NCI-H2227 (cell line): Measurements from ENCODE around the gene EXD3.

Experiments used
- DNase-seq: peaks from one replicate; lab custom pipeline; 2025; ENCODE audit not compliant: unreplicated experiment; lab: John Stamatoyannopoulos, UW

The EXD3 gene

DNA sequence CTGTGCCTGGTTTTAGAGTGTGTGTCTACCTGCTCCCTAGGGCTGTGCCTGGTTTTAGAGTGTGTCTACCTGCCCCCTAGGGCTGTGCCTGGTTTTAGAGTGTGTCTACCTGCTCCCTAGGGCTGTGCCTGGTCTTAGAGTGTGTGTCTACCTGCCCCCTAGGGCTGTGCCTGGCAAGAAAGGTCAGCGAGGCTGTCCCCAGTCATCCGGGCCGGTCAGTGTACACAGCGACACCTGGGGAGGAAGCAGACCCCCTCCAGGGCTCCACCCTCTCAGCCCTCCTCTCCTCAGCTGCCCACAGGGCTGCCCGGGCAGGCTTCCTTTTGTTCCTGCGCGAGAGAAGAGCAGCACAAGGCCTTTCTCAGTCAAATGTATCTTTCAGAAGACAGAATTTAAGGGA is 125.0 kb downstream of the EXD3 start:
- DNase-seq, result no peak

- no peak for DNase-seq
These were observed 126.0 kb downstream of the EXD3 start for GRCh38 chr9:137296670-137297664.

- DNase-seq, result no peak
These were observed 126.9 kb downstream of the EXD3 start for GRCh38 chr9:137295849-137296669.

DNA sequence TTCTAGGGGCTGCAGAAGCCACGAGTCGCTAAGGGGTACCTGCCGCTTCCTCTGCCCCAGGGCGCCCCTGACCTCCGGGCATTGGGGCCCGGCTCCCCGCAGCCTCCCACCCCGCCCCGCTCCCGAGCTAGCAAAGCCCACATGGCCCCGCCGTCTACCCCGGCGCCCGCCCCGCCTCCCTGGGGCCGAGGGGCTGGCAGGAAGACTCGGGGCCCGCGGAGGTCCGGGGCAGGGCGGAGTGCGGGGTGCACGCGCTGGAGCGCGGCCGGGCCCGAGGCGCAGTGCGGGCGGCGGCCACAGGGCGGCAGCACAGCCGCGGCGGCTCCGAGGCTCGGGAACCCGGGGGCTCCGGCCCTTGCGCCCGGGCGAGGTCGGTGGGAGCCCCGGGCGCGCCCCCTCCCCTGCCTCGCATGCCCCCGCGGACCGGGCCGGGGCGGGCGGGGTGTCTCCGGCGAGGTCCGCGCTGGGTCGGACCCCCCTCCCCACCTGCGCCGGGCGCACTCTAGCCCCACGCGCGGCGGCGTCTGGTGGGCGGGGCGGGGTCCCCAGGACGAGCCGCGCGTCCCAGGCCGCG is 127.6 kb downstream of the EXD3 start:
- DNase-seq, result peak; percentile 52

DNA sequence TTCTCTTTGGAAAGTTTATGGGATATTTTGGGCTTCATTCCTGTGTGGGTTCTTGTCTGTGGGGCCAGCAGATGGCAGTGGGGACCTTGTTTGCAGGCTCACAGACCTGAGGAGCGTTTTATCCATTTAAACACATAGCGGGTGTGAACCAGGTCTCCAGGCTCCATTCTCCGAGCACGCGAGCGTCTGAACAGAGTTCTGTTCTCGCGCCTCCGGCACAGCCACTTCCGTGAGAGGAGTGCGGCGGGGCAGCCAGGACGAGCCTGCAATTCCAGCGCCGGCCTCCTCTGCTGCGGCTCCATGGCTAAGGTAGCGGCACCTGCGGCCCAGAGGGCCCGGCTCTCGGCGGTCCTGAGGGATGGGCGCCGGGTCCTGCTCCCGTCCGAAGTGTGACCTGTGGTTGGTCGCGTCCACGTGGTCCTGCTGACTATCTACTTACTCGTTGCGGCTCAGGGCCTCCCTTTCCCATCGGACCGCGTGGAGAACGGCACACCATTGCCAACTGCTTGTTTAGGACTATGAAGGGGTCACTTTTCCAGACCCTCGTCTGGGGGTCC is 128.2 kb downstream of the EXD3 start:
- DNase-seq, result peak; percentile 55

DNA sequence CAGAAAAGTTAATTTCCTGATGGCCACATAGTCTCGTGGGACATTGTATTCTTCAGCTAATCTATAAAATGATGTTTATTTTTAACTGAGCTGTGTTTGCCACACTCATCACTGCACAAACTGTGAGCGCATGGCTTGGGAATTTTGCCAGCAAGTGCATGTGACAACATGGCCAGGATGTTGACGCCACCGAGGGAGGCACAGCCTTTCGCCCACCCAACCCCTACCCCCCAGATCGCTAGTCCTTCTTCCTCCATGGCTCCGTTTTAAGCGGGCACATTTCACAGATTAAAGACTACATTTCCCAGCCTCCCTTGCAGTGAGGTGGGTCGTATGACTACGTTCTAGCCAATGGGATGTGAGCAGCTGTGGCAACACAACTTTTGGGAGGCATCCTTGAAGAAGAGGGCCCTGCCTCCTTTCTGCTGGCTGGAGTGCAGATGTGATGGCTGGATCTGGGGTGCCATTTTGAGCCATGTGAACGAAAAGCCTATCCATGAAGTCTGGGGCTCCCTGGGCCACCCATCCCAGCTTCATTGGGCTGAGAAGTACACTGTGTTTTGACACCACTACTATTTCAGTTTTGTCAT is 128.8 kb downstream of the EXD3 start:
- peak; percentile 39 for DNase-seq

- DNase-seq, result no peak
These were observed 129.4 kb downstream of the EXD3 start for GRCh38 chr9:137293482-137294090.

GRCh38 chr9:137293094-137293481 is 129.9 kb downstream of the EXD3 start:
- no peak for DNase-seq

DNA sequence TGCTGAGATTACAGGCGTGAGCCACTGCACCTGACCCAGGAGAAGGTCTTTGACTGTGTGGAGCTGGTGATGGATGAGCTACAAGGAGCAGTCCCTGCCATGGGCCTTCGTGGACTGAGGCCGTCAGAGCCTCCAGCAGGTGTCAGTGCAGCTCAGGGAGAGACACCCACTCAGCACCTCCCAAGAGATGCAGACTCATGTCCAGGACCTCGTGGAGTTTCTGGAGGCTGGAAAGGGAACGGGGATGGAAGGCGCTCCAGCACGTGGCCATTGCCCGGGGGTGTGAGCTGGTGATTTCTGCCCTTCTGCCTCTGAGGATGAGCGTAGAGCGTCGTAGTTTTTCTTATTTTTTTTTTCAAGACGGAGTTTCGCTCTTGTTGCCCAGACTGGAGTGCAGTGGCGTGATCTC is 136.0 kb downstream of the EXD3 start:
- no peak for DNase-seq

DNA sequence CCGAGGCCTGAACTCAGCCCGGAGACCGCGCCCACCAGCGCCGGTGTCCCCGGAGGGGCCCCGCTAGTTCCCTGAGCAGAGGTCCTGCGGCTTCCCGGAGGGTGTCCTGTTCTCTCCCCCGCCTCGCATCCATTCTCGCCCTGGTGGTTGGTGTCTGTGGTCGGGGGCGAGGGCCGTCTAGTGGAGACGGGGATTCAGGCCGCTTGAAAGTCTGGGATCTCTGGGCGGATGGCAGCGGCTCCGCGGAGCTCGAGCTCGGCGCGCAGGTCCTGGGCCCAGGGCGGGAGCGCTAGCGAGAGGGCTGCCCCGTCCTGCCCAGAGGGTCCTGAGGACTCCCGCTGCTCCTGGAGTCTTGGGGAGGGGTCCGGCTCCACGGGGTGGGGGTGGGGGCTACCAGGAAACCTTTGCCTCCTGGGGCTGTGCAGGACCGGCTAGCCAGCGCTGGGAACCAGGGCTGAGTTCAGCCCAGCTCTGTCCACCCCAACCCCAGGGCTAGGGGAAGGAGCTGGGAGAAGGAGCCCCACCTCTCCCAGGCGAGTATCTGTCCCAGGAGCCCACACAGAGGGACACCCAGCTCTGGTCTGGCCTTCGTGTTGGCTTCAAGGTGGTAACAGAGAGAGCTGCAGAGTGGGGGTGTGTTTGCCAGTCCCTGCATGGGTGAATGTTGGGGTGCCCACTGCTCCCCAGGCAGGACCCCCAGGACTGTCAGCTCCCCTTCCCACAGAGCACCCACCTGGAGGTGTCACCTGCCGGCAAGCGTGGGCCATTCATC is 141.4 kb downstream of the EXD3 start:
- DNase-seq, result no peak

DNA sequence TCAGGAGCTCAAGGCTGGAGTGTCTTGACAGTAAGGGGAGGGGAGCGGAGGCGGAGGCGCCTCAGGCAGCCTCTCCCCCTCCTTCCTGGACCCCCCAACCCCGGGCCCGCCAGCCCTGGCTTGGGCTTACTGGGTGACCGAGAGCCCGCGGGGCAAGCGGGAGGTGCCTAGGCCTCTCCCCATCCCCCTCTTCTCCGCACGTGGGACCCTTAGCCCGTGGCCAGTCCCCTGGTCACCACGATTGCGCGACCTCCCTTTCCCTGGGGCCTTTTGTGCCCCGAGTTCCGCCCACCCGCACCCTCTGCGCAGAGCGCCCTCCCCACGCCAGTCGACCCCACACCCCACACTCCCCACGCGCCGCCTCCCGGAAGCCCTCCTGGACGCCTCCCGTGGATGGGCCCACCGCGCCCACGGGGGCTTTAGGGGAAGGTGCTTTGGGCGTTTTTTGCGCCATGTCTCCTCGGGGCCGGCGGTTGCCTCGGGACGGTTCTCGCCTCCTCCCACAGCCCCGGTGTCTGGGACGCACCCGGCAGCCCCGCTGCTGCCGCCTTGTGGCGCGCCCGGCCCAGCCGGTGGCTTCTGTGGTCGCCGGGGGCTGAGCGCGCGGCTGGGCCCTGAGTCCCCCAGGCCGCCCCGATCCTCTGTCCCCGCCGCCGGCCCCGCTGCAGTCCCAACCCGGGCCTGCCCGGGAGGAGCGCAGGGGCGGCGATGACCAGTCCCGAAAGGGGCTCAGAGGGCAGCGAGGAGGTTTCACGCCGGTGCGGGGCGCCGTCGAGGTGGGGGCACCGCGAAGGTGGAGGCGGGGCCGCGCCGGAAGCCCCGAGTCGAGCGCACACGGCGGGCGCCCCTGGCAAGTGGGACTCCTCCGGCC is 142.3 kb downstream of the EXD3 start:
- DNase-seq, result no peak

GRCh38 chr9:137279741-137280473 is 143.1 kb downstream of the EXD3 start:
- no peak for DNase-seq

GRCh38 chr9:137278721-137279711 is 143.9 kb downstream of the EXD3 start:
- DNase-seq, result no peak

DNA sequence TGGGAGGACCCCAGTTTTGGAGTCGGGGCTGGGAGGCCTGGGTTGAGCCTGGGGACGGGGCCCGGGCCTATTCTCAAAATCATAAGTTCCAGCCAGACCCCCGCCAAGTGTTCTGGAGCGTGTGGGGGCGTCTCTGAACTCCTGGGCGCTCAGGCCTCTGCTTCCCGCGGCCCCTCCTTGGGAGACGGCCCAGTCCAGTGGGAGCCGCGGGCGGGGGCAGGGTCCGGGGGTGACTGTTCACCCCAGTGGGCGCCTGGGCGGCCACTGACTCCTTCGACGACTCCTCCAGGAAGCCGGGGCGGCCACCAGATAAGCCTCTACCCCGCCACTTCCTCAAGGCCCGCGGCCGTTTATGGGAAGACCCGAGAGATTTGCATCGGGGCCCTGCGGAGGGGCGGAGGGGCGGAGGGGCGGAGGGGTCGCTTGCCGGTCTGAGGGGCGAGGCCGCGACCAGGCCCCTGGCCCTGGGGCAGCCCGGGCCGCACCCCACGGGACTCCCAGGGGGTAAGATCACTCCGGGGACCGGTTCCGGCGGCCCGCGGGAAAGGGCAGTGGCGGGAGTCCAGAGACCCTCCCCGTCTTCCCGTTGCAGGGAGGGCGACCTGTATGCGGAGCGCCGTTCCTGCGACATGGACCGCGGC is 144.8 kb downstream of the EXD3 start:
- DNase-seq, result no peak

DNA sequence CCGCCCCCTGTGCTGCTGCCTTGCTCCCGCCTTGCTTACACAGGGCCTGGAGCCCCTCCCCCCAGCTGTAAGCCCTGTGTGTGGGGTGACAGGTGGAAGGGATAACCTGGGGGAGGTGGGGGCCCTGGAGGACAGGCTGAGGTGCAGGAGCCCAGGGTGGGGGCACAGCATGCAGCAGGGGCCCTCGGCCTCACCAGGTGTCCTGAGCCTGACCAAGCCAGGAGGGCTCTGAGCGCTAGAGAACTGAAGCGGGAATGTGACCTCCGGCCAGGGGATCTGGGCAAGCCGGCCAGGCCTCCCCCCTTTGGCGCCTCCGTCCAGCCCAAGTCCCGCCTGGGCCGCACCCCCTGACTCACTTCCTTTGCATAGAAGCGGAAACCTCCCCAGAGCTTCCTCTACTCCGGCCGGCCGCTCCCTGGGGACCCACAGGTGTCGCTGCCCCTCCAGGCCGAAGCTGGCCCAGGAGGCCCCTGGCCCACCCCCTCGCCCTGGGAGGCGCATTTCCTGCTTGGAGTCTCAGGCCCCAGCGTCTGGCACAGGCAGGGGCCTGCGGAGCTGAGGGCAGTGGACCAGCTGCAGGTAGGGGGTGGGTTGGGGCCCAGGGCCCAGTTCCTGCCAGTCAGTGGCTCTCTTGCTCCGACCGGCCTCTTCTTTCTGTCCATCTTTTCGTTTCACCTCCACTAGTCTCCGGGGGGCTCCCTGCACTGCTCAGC is 145.5 kb downstream of the EXD3 start, which contains the start of gene TOR4A:
Gene TOR4A, plus strand, starts transcription at position 398 of the 713 bp plus-strand sequence. CDS start 964 bp downstream, outside the sequence.
- DNase-seq, result no peak
